ENCODE data around the gene RPH3AL.

Gene RPH3AL

GRCh38 chr17:165939-166338 is 186.7 kb downstream of the RPH3AL start:
- Histone ChIP-seq H3K36me3 (ENCODE audit: control insufficient read depth in 2 of 2, insufficient read depth in 1 of 2, low read length in 2 of 2) (no peaks in the 10 kb centered on the region), H3K27ac (ENCODE audit: extremely low read depth, low read depth, low read length) (no peak overlapping the region), H3K4me1 (ENCODE audit: control insufficient read depth, insufficient read depth, low read length) (no peaks in the 10 kb centered on the region), H3K9me3 (ENCODE audit: control insufficient read depth, insufficient read depth, low read depth, low read length) (no peaks in the 10 kb centered on the region), H3K4me3 (ENCODE audit: low read depth, low read length) (no peak overlapping the region)
- TF ChIP-seq ZNF513 (tag by site-specific recombination; IDR thresholded peaks at IDR 0.05) (no peak), ZNF558 (tag by site-specific recombination; IDR thresholded peaks at IDR 0.05) (no peak), REPIN1 (tag by site-specific recombination; IDR thresholded peaks at IDR 0.05; ENCODE audit: low read depth) (no peak), SP3 (tag by site-specific recombination; IDR thresholded peaks at IDR 0.05) (no peak), HOXA7 (CRISPR knock-in tag; IDR thresholded peaks at IDR 0.05; ENCODE audit: borderline replicate concordance) (no peak), ZNF121 (tag by site-specific recombination; IDR thresholded peaks at IDR 0.05) (no peak), PRDM2 (tag by site-specific recombination; IDR thresholded peaks at IDR 0.05; ENCODE audit: borderline replicate concordance) (no peak), ZNF398 (tag by site-specific recombination; IDR thresholded peaks at IDR 0.05) (no peak), KLF8 (tag by site-specific recombination; IDR thresholded peaks at IDR 0.05) (no peak), ZNF184 (tag by site-specific recombination; IDR thresholded peaks at IDR 0.05) (no peak), ZNF529 (tag by site-specific recombination; IDR thresholded peaks at IDR 0.05; ENCODE audit: insufficient replicate concordance) (no peak), ZNF280C (tag by site-specific recombination; IDR thresholded peaks at IDR 0.05) (no peak), ZNF501 (tag by site-specific recombination; IDR thresholded peaks at IDR 0.05) (no peak)
- POLR2A ChIA-PET, result interaction anchor here (0.9 kb wide), 1 partner anchor 9 kb away, joined by 3 read pairs; no protein-coding TSS in a partner anchor
- CTCF ChIA-PET, result interaction anchor here (1.3 to 1.9 kb wide), 5 partner anchors 147 to 815 kb away, joined by 3 to 6 read pairs (median 5); no protein-coding TSS in a partner anchor
